ENCODE measurements around the gene TWNK.

GRCh38 chr10:100978901-100979195, 8.5 kb upstream of the TWNK start:
- TF ChIP-seq, protein P1, sequence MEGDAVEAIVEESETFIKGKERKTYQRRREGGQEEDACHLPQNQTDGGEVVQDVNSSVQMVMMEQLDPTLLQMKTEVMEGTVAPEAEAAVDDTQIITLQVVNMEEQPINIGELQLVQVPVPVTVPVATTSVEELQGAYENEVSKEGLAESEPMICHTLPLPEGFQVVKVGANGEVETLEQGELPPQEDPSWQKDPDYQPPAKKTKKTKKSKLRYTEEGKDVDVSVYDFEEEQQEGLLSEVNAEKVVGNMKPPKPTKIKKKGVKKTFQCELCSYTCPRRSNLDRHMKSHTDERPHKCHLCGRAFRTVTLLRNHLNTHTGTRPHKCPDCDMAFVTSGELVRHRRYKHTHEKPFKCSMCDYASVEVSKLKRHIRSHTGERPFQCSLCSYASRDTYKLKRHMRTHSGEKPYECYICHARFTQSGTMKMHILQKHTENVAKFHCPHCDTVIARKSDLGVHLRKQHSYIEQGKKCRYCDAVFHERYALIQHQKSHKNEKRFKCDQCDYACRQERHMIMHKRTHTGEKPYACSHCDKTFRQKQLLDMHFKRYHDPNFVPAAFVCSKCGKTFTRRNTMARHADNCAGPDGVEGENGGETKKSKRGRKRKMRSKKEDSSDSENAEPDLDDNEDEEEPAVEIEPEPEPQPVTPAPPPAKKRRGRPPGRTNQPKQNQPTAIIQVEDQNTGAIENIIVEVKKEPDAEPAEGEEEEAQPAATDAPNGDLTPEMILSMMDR (IDR thresholded peaks at IDR 0.05): no peak
- TF ChIP-seq POLR2A (IDR thresholded peaks at IDR 0.05): no peak
